ENCODE results near the gene VPREB1. TPM values are rescaled to one million over a fixed set of nuclear protein-coding genes. Genes with fewer than 3 reads are reported as not detected.

Gene VPREB1, protein sequence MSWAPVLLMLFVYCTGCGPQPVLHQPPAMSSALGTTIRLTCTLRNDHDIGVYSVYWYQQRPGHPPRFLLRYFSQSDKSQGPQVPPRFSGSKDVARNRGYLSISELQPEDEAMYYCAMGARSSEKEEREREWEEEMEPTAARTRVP
- total RNA-seq, result not detected in 2 replicates

GRCh38 chr22:22244316-22245250 lies at the start of gene VPREB1:
VPREB1 (plus strand) TSS chr22:22244786; CDS start chr22:22244814, 28 bp downstream.

All from cardiac atrium fibroblast (primary cell).